ENCODE measurements around the gene IL17B. TPM values are rescaled to one million over a fixed set of nuclear protein-coding genes. Genes with fewer than 3 reads are reported as not detected.

IL17B gene
- total RNA-seq, 6 donors from 2014 or later, result 2.4 TPM; not detected in 5

DNA sequence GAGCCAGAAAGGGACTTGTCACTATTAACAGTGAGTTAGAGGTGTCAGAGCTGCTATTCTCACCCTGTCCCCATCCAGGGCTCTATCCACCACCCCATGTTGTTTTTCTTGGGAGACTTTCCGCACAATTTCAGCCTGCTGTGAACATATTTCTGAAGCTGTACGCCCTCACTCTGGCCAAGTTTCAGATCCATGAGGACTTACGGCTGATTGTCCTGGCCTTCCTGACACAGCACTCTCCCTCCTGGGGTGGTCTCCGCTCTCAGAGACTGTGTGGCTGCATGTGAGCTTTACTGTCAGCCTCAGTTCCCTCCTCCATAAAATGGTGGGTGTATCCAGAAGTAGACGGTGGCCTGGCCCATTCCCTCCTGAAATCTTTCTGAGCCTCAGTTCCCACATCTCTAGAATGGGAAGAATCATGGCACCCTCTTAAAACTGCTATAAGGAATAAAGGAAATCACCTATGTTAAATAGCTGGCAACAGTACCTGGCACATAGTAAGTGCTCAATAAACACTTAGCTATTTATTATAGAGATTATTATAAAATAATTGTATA, 804 bp upstream of the IL17B start:
- ATAC-seq (ENCODE audit: low FRiP score in 2 of 2), result no peak
- Histone ChIP-seq H3K4me3 (no peak overlapping the region), H3K27me3 (no peaks in the 10 kb centered on the region), H3K36me3 (no peaks in the 10 kb centered on the region), H3K4me1 (peaks cover 9 to 34% (median 27%) of the 10 kb centered on the region in 4 donors), H3K9me3 (no peaks in the 10 kb centered on the region), H3K27ac (no peak overlapping the region)
- DNase-seq, result no peak
- TF ChIP-seq, protein P1, sequence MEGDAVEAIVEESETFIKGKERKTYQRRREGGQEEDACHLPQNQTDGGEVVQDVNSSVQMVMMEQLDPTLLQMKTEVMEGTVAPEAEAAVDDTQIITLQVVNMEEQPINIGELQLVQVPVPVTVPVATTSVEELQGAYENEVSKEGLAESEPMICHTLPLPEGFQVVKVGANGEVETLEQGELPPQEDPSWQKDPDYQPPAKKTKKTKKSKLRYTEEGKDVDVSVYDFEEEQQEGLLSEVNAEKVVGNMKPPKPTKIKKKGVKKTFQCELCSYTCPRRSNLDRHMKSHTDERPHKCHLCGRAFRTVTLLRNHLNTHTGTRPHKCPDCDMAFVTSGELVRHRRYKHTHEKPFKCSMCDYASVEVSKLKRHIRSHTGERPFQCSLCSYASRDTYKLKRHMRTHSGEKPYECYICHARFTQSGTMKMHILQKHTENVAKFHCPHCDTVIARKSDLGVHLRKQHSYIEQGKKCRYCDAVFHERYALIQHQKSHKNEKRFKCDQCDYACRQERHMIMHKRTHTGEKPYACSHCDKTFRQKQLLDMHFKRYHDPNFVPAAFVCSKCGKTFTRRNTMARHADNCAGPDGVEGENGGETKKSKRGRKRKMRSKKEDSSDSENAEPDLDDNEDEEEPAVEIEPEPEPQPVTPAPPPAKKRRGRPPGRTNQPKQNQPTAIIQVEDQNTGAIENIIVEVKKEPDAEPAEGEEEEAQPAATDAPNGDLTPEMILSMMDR (IDR thresholded peaks at IDR 0.05), result no peak
- TF ChIP-seq EP300 (IDR thresholded peaks at IDR 0.05) (no peak), POLR2A (IDR thresholded peaks at IDR 0.05) (no peak), POLR2AphosphoS5 (IDR thresholded peaks at IDR 0.05) (no peak)
- WGBS, 2 donors, result 76 to 90% methylated on average over 5 of the region's 5 CpGs

DNA sequence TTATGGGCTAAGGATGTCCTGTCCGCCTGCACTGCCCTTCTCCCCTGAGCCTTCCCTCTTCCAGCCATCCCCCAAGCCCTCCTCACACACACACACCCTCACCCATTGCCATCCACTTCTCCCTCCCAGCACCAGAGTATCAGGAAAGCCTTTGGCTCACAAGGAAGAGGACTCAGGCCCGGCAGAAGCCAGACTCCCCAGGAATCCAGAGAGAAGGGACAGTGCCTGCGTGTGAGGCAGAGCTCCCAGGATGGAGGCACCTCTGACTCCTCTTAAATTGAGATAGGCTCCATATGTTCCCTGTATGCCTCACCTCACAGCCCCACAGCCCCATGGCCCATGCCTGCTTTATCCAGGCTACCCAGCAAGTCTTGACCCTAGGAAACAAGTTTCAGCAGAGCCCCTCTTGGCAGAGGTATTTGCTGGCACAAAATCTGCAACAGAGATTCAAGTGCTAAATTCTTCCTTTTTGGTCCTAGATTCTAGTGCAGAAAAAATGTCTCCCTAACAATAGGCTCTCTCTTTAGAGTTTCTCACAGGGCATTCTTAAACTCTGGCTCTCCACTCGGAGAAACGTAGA, 761 bp downstream of the IL17B start:
- WGBS, 2 donors, result 68 to 78% methylated on average over 3 to 5 of the region's 5 CpGs
- Histone ChIP-seq H3K4me1 (peaks cover 6 to 22% (median 14%) of the 10 kb centered on the region in 4 donors), H3K4me3 (no peak overlapping the region), H3K9me3 (no peaks in the 10 kb centered on the region), H3K36me3 (no peaks in the 10 kb centered on the region), H3K27ac (no peak overlapping the region), H3K27me3 (no peaks in the 10 kb centered on the region)
- no peak for DNase-seq
- TF ChIP-seq POLR2A (IDR thresholded peaks at IDR 0.05) (no peak), POLR2AphosphoS5 (IDR thresholded peaks at IDR 0.05) (no peak), EP300 (IDR thresholded peaks at IDR 0.05) (no peak)
- TF ChIP-seq, protein P1 (IDR thresholded peaks at IDR 0.05), result no peak
- no peak for ATAC-seq (ENCODE audit: low FRiP score in 2 of 2)

- TF ChIP-seq, protein P1 (IDR thresholded peaks at IDR 0.05), result no peak
- TF ChIP-seq POLR2A (IDR thresholded peaks at IDR 0.05) (no peak), POLR2AphosphoS5 (IDR thresholded peaks at IDR 0.05) (no peak), EP300 (IDR thresholded peaks at IDR 0.05) (no peak)
- Histone ChIP-seq H3K4me3 (no peak overlapping the region), H3K9me3 (no peaks in the 10 kb centered on the region), H3K27me3 (no peaks in the 10 kb centered on the region), H3K36me3 (no peaks in the 10 kb centered on the region), H3K27ac (no peak overlapping the region), H3K4me1 (peaks cover 0 to 7% (median 4%) of the 10 kb centered on the region in 4 donors)
- DNase-seq (peak in 1 of 2 donors; percentile 5), ATAC-seq (ENCODE audit: low FRiP score in 2 of 2) (no peak)
- WGBS, 2 donors, result 90 to 93% methylated on average over 5 to 7 of the region's 7 CpGs
These were observed 2.2 kb downstream of the IL17B start for GRCh38 chr5:149376711-149377447.

- Histone ChIP-seq H3K4me1 (no peaks in the 10 kb centered on the region), H3K4me3 (no peak overlapping the region), H3K27me3 (no peaks in the 10 kb centered on the region), H3K27ac (no peak overlapping the region), H3K9me3 (no peaks in the 10 kb centered on the region), H3K36me3 (no peaks in the 10 kb centered on the region)
- DNase-seq (peak in 1 of 2 donors; percentile 15), ATAC-seq (ENCODE audit: low FRiP score in 2 of 2) (no peak)
- WGBS, 2 donors, result 94 to 100% methylated on average over 3 to 12 of the region's 12 CpGs
- TF ChIP-seq EP300 (IDR thresholded peaks at IDR 0.05) (no peak), POLR2AphosphoS5 (IDR thresholded peaks at IDR 0.05) (no peak), POLR2A (IDR thresholded peaks at IDR 0.05) (no peak)
- TF ChIP-seq, protein P1 (IDR thresholded peaks at IDR 0.05), result no peak
These were observed 3.0 kb downstream of the IL17B start for GRCh38 chr5:149376104-149376503.

Data from upper lobe of left lung (tissue), 6 donors.